CD4-positive, alpha-beta T cell treated with Interferon alpha-2 for 1 hour (primary cell): ENCODE data around the gene LSM10.

ENCODE experiments used
- DNase-seq, 2 donors: peaks; one replicate each; pipeline ENCODE4 v3.0.0-alpha.2; 2020 to 2022

Gene LSM10

GRCh38 chr1:36406440-36406839 lies 8.7 kb upstream of the LSM10 start:
- DNase-seq, result no peak

GRCh38 chr1:36402504-36402890 lies 4.8 kb upstream of the LSM10 start:
- no peak for DNase-seq

GRCh38 chr1:36401602-36402503 lies 4.1 kb upstream of the LSM10 start:
- DNase-seq, result no peak

- DNase-seq, result peak; percentile 55 to 75
Measured at GRCh38 chr1:36400825-36401601, 3.3 kb upstream of the LSM10 start.

GRCh38 chr1:36400514-36400824 lies 2.8 kb upstream of the LSM10 start:
- no peak for DNase-seq

- no peak for DNase-seq
Measured at GRCh38 chr1:36398370-36398977, 766 bp upstream of the LSM10 start.

- peak in 1 of 2 donors; percentile 33 for DNase-seq
Measured at GRCh38 chr1:36397083-36397377, 678 bp downstream of the LSM10 start.

GRCh38 chr1:36396359-36396758 lies 1.3 kb downstream of the LSM10 start:
- DNase-seq, result no peak

GRCh38 chr1:36393686-36394085 lies 4.0 kb downstream of the LSM10 start:
- DNase-seq, result no peak

GRCh38 chr1:36392836-36393235 lies 4.9 kb downstream of the LSM10 start:
- no peak for DNase-seq

GRCh38 chr1:36391271-36391670 lies 6.4 kb downstream of the LSM10 start:
- no peak for DNase-seq

GRCh38 chr1:36390411-36390810 lies 7.3 kb downstream of the LSM10 start:
- peak in 1 of 2 donors; percentile 33 for DNase-seq

GRCh38 chr1:36389999-36390398 lies 7.7 kb downstream of the LSM10 start:
- DNase-seq, result peak in 1 of 2 donors; percentile 52

- no peak for DNase-seq
Measured at GRCh38 chr1:36389261-36389660, 8.4 kb downstream of the LSM10 start.

- peak in 1 of 2 donors; percentile 51 for DNase-seq
Measured at GRCh38 chr1:36387141-36387949, 10.4 kb downstream of the LSM10 start.

- DNase-seq, result peak; percentile 88 to 92
Measured at GRCh38 chr1:36386265-36387140, 11.2 kb downstream of the LSM10 start.

- peak; percentile 99 for DNase-seq
Measured at GRCh38 chr1:36385410-36386264, 12.1 kb downstream of the LSM10 start, which contains the start of gene STK40. Gene STK40, minus strand, starts transcription at chr1:36385924. Its CDS starts 24,592 bp downstream, at chr1:36361332.

- DNase-seq, result peak; percentile 26 to 58
Measured at GRCh38 chr1:36384542-36385409, 12.9 kb downstream of the LSM10 start.

- DNase-seq, result no peak
Measured at GRCh38 chr1:36383240-36383639, 14.5 kb downstream of the LSM10 start.

GRCh38 chr1:36382669-36383068 lies 15.0 kb downstream of the LSM10 start:
- no peak for DNase-seq
